ENCODE data around the gene CSMD2.

- TF ChIP-seq, protein P1, sequence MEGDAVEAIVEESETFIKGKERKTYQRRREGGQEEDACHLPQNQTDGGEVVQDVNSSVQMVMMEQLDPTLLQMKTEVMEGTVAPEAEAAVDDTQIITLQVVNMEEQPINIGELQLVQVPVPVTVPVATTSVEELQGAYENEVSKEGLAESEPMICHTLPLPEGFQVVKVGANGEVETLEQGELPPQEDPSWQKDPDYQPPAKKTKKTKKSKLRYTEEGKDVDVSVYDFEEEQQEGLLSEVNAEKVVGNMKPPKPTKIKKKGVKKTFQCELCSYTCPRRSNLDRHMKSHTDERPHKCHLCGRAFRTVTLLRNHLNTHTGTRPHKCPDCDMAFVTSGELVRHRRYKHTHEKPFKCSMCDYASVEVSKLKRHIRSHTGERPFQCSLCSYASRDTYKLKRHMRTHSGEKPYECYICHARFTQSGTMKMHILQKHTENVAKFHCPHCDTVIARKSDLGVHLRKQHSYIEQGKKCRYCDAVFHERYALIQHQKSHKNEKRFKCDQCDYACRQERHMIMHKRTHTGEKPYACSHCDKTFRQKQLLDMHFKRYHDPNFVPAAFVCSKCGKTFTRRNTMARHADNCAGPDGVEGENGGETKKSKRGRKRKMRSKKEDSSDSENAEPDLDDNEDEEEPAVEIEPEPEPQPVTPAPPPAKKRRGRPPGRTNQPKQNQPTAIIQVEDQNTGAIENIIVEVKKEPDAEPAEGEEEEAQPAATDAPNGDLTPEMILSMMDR (IDR thresholded peaks at IDR 0.05; ENCODE audit: control extremely low read depth in 1 of 3, insufficient read depth in 1 of 3, low read depth in 1 of 3, low read length in 3 of 3) = no peak
- TF ChIP-seq, protein P2, sequence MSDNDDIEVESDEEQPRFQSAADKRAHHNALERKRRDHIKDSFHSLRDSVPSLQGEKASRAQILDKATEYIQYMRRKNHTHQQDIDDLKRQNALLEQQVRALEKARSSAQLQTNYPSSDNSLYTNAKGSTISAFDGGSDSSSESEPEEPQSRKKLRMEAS (IDR thresholded peaks at IDR 0.05) = no peak
- TF ChIP-seq, protein P3, sequence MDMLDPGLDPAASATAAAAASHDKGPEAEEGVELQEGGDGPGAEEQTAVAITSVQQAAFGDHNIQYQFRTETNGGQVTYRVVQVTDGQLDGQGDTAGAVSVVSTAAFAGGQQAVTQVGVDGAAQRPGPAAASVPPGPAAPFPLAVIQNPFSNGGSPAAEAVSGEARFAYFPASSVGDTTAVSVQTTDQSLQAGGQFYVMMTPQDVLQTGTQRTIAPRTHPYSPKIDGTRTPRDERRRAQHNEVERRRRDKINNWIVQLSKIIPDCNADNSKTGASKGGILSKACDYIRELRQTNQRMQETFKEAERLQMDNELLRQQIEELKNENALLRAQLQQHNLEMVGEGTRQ (IDR thresholded peaks at IDR 0.05; ENCODE audit: low read length) = no peak
- TF ChIP-seq TAF1 (IDR thresholded peaks at IDR 0.05; ENCODE audit: low read depth, low read length) = no peak
- no peak for TF ChIP-seq GABPA (IDR thresholded peaks at IDR 0.05; ENCODE audit: borderline replicate concordance, insufficient read depth, low read length)
- TF ChIP-seq SP2 (IDR thresholded peaks at IDR 0.05; ENCODE audit: low read length) = no peak
- TF ChIP-seq POU5F1 (IDR thresholded peaks at IDR 0.05; ENCODE audit: low read depth, low read length) = no peak
- TF ChIP-seq RNF2 (IDR thresholded peaks at IDR 0.05; ENCODE audit: borderline replicate concordance, low read depth, low read length, missing control alignments, poor library complexity, severe bottlenecking) = no peak
- TF ChIP-seq BCL11A (IDR thresholded peaks at IDR 0.05; ENCODE audit: low read depth in 2 of 2, low read length in 2 of 2) = no peak
Observed at GRCh38 chr1:33848205-33848937, 316.7 kb downstream of the CSMD2 start.
